WTC11 (cell line): ENCODE measurements around the gene ITPRIPL1. TPM values are rescaled to one million over a fixed set of nuclear protein-coding genes. Genes with fewer than 3 reads are reported as not detected.

Experiments
- ATAC-seq: fragments of 200-7000 bp; cut with Tn5 transposase; 2 replicates; pipeline ENCODE4 v1.10.0; 2021; ENCODE audit warnings: mild to moderate bottlenecking, moderate library complexity
- CTCF ChIA-PET: fragments of 300-600 bp; sonication (Branson Sonifier 250); formaldehyde crosslinking; loops from one replicate; lab custom pipeline; 2021; ENCODE audit warnings: antibody characterized with exemption; lab: Charles Lee
- POLR2A ChIA-PET: fragments of 350-600 bp; sonication (Branson Sonifier 250); formaldehyde crosslinking; loops from one replicate; lab custom pipeline; 2021; ENCODE audit warnings: antibody characterized with exemption; lab: Charles Lee
- DNase-seq: peaks from one replicate; pipeline ENCODE4 v3.0.0; 2021; ENCODE audit warnings: low spot score
- H3K27ac Mint-ChIP-seq: 2 replicates; pipeline ENCODE4 v1.8.0; 2021; ENCODE audit warnings: mixed read lengths
- H3K27me3 Mint-ChIP-seq: 2 replicates; pipeline ENCODE4 v1.8.0; 2021; ENCODE audit warnings: low read depth, mild to moderate bottlenecking, moderate library complexity, mixed read lengths
- H3K36me3 Mint-ChIP-seq: 2 replicates; pipeline ENCODE4 v1.8.0; 2021; ENCODE audit warnings: mixed read lengths
- H3K4me1 Mint-ChIP-seq: 2 replicates; pipeline ENCODE4 v1.8.0; 2022; ENCODE audit warnings: mixed read lengths
- H3K4me3 Mint-ChIP-seq: 2 replicates; pipeline ENCODE4 v1.8.0; 2021; ENCODE audit warnings: mild to moderate bottlenecking, moderate library complexity, mixed read lengths
- H3K9me3 Mint-ChIP-seq: 2 replicates; pipeline ENCODE4 v1.8.0; 2021; ENCODE audit warnings: mixed read lengths
- ATF1 ChIP-seq: sonication (generic); formaldehyde crosslinking; IDR thresholded peaks from 2 replicates; pipeline ENCODE4 v1.8.1; 2023; ENCODE audit warnings: mild to moderate bottlenecking, moderate library complexity, missing genetic modification reagents
- CREM ChIP-seq: sonication (generic); formaldehyde crosslinking; IDR thresholded peaks from 2 replicates; pipeline ENCODE4 v1.8.1; 2022; ENCODE audit warnings: mild to moderate bottlenecking, missing genetic modification reagents, moderate library complexity
- E2F1 ChIP-seq: sonication (generic); formaldehyde crosslinking; IDR thresholded peaks from 2 replicates; pipeline ENCODE4 v1.8.0; 2022; ENCODE audit warnings: mild to moderate bottlenecking, missing genetic modification reagents
- E2F5 ChIP-seq: sonication (generic); formaldehyde crosslinking; IDR thresholded peaks from 2 replicates; pipeline ENCODE4 v1.8.1; 2022; ENCODE audit warnings: mild to moderate bottlenecking, moderate library complexity, missing genetic modification reagents
- FOXJ3 ChIP-seq: sonication (generic); formaldehyde crosslinking; IDR thresholded peaks from 2 replicates; pipeline ENCODE4 v1.9.0; 2021; ENCODE audit warnings: missing genetic modification reagents, mild to moderate bottlenecking, borderline replicate concordance
- MYBL2 ChIP-seq: sonication (generic); formaldehyde crosslinking; IDR thresholded peaks from 2 replicates; pipeline ENCODE4 v1.8.1; 2023; ENCODE audit warnings: mild to moderate bottlenecking, moderate library complexity, missing genetic modification reagents
- NFE2L1 ChIP-seq: sonication (generic); formaldehyde crosslinking; IDR thresholded peaks from 2 replicates; pipeline ENCODE4 v1.8.1; 2023; ENCODE audit warnings: missing genetic modification reagents
- NFYB ChIP-seq: sonication (generic); formaldehyde crosslinking; conservative IDR thresholded peaks from 2 replicates; pipeline ENCODE4 v1.8.0; 2022; ENCODE audit warnings: low read depth, missing genetic modification reagents
- SOX15 ChIP-seq: fragments of 250-450 bp; sonication (Bioruptor Pico); IDR thresholded peaks from 2 replicates; pipeline ENCODE4 v1.9.0; 2021; ENCODE audit warnings: mild to moderate bottlenecking
- TCF7 ChIP-seq: sonication (generic); formaldehyde crosslinking; IDR thresholded peaks from 2 replicates; pipeline ENCODE4 v1.8.0; 2022; ENCODE audit warnings: mild to moderate bottlenecking, low read depth, missing genetic modification reagents, moderate library complexity
- ZBTB21 ChIP-seq: sonication (generic); formaldehyde crosslinking; IDR thresholded peaks from 2 replicates; pipeline ENCODE4 v1.8.1; 2023; ENCODE audit warnings: mild to moderate bottlenecking, missing genetic modification reagents, borderline replicate concordance
- ZNF138 ChIP-seq: sonication (generic); formaldehyde crosslinking; conservative IDR thresholded peaks from 2 replicates; pipeline ENCODE4 v1.8.1; 2022; ENCODE audit warnings: mild to moderate bottlenecking, moderate library complexity, missing genetic modification reagents
- ZNF423 ChIP-seq: fragments of 250-450 bp; sonication (Bioruptor Pico); IDR thresholded peaks from 2 replicates; pipeline ENCODE4 v2.1.2; 2022; ENCODE audit warnings: mild to moderate bottlenecking, moderate library complexity
- ZNF425 ChIP-seq: fragments of 250-450 bp; sonication (Bioruptor Pico); conservative IDR thresholded peaks from 2 replicates; pipeline ENCODE4 v1.9.0; 2021; ENCODE audit warnings: mild to moderate bottlenecking
- total RNA-seq: library from RNA; stranded (reverse); gene quantifications from 3 replicates; pipeline ENCODE4 v1.2.3, GENCODE V29; 2021
- TF ChIP-seq, protein P1 (sequence below): sonication (generic); formaldehyde crosslinking; IDR thresholded peaks from 2 replicates; pipeline ENCODE4 v1.8.1; 2023; ENCODE audit warnings: mild to moderate bottlenecking, missing genetic modification reagents
- TF ChIP-seq, protein P2 (sequence below): sonication (generic); formaldehyde crosslinking; IDR thresholded peaks from 2 replicates; pipeline ENCODE4 v1.8.1; 2022; ENCODE audit warnings: low read depth, mild to moderate bottlenecking, moderate library complexity, missing genetic modification reagents, borderline replicate concordance

ITPRIPL1 gene
- total RNA-seq, 1 experiment from 2014 or later = 11.7 TPM

DNA sequence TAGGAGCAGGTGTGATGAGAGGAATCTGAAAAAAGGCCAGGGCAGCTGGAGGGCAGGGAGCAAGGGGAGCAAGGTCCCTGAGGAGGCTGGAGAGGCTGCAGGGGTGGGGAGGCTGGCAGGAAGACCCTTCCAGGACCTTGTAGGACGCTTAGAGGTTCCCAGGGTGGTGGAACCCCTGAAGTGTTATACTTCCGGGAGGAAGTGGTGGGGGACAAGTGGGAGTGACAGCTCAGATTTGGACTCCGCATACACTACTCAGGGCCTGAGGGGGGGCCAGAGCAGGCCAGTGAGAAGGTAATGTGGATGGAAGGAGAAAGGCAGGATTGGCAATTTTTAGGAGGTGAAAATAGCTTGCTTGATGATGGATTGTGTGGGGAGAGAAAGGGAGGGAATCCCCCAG, 8.6 kb downstream of the ITPRIPL1 start (continued):
- TF ChIP-seq ZNF425 (CRISPR knock-in tag) = no peak
- no peak for TF ChIP-seq MYBL2 (CRISPR knock-in tag)

DNA sequence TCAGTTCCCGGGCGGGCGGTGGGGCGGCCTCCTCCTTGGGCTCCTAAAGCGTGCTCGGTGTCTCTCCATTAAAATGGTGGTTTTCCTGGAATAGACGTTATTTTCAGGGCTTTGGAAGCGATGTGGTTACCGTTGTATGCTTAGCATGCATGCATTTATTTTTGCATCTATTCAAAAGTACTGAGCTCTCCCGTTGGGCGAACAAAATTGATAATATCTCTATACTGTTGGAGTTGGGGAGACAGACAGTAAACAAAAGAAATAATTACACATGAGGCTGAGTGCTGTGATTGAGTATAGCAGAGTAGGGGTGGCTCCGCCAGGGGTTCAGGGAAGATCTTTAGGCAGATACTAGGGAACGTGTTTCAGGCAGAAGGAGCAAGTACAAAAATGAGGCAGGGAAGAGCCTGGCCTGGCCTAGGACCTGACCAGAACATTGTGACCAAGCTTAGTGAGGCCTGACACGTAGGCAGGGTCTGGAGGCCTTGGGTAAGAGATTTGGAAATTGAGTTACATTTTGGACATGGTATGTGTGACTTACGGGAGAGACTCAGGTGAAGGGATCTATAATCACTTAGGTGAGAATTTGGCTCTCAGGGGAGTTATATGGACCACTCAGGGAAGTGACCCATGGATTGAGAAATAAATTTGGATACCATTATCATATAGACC, 11.1 kb downstream of the ITPRIPL1 start:
- CTCF ChIA-PET = interaction anchor here (1.3 to 1.7 kb wide), 4 partner anchors 11 to 214 kb away, joined by 4 to 10 read pairs (median 6); partner anchors contain the start of gene ITPRIPL1
- Mint-ChIP-seq H3K27me3 (peaks cover 3% of the 10 kb centered on the region; the same call in 1 of the 2 replicates), H3K27ac (peak overlapping the region; percentile 93), H3K4me1 (peaks cover 20% of the 10 kb centered on the region)
- no peak for DNase-seq
- TF ChIP-seq ATF1 (CRISPR knock-in tag) (0 out of 2 replicates have a peak, but pooled peaks have one; percentile 5), CREM (CRISPR knock-in tag) (no peak; the same call in 1 of the 2 replicates), ZNF138 (CRISPR knock-in tag) (no peak), ZNF423 (no peak), E2F1 (CRISPR knock-in tag) (0 out of 2 replicates have a peak, but pooled peaks have one; percentile 7), NFYB (no peak)
- TF ChIP-seq, protein P1, sequence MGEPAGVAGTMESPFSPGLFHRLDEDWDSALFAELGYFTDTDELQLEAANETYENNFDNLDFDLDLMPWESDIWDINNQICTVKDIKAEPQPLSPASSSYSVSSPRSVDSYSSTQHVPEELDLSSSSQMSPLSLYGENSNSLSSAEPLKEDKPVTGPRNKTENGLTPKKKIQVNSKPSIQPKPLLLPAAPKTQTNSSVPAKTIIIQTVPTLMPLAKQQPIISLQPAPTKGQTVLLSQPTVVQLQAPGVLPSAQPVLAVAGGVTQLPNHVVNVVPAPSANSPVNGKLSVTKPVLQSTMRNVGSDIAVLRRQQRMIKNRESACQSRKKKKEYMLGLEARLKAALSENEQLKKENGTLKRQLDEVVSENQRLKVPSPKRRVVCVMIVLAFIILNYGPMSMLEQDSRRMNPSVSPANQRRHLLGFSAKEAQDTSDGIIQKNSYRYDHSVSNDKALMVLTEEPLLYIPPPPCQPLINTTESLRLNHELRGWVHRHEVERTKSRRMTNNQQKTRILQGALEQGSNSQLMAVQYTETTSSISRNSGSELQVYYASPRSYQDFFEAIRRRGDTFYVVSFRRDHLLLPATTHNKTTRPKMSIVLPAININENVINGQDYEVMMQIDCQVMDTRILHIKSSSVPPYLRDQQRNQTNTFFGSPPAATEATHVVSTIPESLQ (CRISPR knock-in tag) = no peak
- TF ChIP-seq, all 79 proteins: peak for 2
- Mint-ChIP-seq H3K36me3 (peaks cover 13% of the 10 kb centered on the region), H3K9me3 (no peaks in the 10 kb centered on the region), H3K4me3 (peak overlapping the region; percentile 90)
- POLR2A ChIA-PET = interaction anchor here (0.5 to 1.6 kb wide), 7 partner anchors 11 to 508 kb away, joined by 3 to 11 read pairs (median 7); partner anchors contain the start of genes ITPRIPL1 and SNRNP200
- ATAC-seq = no peak

- ATAC-seq = no peak
- H3K9me3 Mint-ChIP-seq = no peaks in the 10 kb centered on the region
- H3K4me3 Mint-ChIP-seq = peak overlapping the region; percentile 90
- TF ChIP-seq FOXJ3 (CRISPR knock-in tag) (no peak), SOX15 (CRISPR knock-in tag) (no peak)
- TF ChIP-seq, all 79 proteins: peak for 0
- ChIA-PET POLR2A (interaction anchor here (1.3 kb wide), 1 partner anchor 86 kb away, joined by 3 read pairs; no protein-coding TSS in a partner anchor), CTCF (no interaction called here)
- Mint-ChIP-seq H3K36me3 (peaks cover 15% of the 10 kb centered on the region), H3K4me1 (peaks cover 20% of the 10 kb centered on the region), H3K27ac (0 out of 2 replicates have a peak overlapping the region, but pooled peaks have one; percentile 93), H3K27me3 (peaks cover 3% of the 10 kb centered on the region; the same call in 1 of the 2 replicates)
- no peak for DNase-seq
Measured at GRCh38 chr2:96336873-96337272, 11.8 kb downstream of the ITPRIPL1 start.

GRCh38 chr2:96340493-96341414, 15.6 kb downstream of the ITPRIPL1 start:
- DNase-seq (no peak), ATAC-seq (no peak)
- H3K9me3 Mint-ChIP-seq = no peaks in the 10 kb centered on the region
- no peak overlapping the region for H3K27ac Mint-ChIP-seq
- H3K4me1 Mint-ChIP-seq = peaks cover 10% of the 10 kb centered on the region
- peaks cover 48% of the 10 kb centered on the region for H3K36me3 Mint-ChIP-seq
- H3K4me3 Mint-ChIP-seq = no peak overlapping the region
- CTCF ChIA-PET = no interaction called here
- POLR2A ChIA-PET = interaction anchor here (0.6 kb wide), 1 partner anchor 248 kb away, joined by 4 read pairs; no protein-coding TSS in a partner anchor
- H3K27me3 Mint-ChIP-seq = no peaks in the 10 kb centered on the region
- TF ChIP-seq TCF7 (CRISPR knock-in tag) = no peak
- no peak for TF ChIP-seq ZBTB21 (CRISPR knock-in tag)
- TF ChIP-seq, protein P1 (CRISPR knock-in tag) = no peak
- TF ChIP-seq, protein P2, sequence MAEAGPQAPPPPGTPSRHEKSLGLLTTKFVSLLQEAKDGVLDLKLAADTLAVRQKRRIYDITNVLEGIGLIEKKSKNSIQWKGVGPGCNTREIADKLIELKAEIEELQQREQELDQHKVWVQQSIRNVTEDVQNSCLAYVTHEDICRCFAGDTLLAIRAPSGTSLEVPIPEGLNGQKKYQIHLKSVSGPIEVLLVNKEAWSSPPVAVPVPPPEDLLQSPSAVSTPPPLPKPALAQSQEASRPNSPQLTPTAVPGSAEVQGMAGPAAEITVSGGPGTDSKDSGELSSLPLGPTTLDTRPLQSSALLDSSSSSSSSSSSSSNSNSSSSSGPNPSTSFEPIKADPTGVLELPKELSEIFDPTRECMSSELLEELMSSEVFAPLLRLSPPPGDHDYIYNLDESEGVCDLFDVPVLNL (CRISPR knock-in tag) = no peak
- no peak for TF ChIP-seq E2F5 (CRISPR knock-in tag)
- no peak for TF ChIP-seq ZNF423
- no peak for TF ChIP-seq NFE2L1 (CRISPR knock-in tag)
